HG02870 (cell line): Measurements from ENCODE around the gene XXYLT1.
"Not testable (repeated sequence)": the region's sequence is repeated elsewhere in the genome, so short reads cannot be mapped to it uniquely, and the experiment has no call there.

Experiments
- ATAC-seq: cut with Tn5 transposase; IDR thresholded peaks from one replicate; pipeline ENCODE4 v1.9.1; 2021; ENCODE audit warnings: mild to moderate bottlenecking, moderate library complexity; ENCODE audit not compliant: unreplicated experiment

The XXYLT1 gene

GRCh38 chr3:195117978-195118581 is 152.9 kb downstream of the XXYLT1 start:
- ATAC-seq, result no peak

- ATAC-seq, result no peak
These were observed 154.4 kb downstream of the XXYLT1 start for GRCh38 chr3:195116407-195117185.

- ATAC-seq, result no peak
These were observed 155.2 kb downstream of the XXYLT1 start for GRCh38 chr3:195115600-195116406.

GRCh38 chr3:195114786-195115599 is 156.0 kb downstream of the XXYLT1 start:
- no peak for ATAC-seq

- ATAC-seq, result no peak
These were observed 157.2 kb downstream of the XXYLT1 start for GRCh38 chr3:195113536-195114425.

- no peak for ATAC-seq
These were observed 157.9 kb downstream of the XXYLT1 start for GRCh38 chr3:195113048-195113447.

- ATAC-seq, result no peak
These were observed 158.6 kb downstream of the XXYLT1 start for GRCh38 chr3:195112361-195112791.

GRCh38 chr3:195111766-195112165 is 159.2 kb downstream of the XXYLT1 start:
- ATAC-seq, result no peak

GRCh38 chr3:195111319-195111705 is 159.6 kb downstream of the XXYLT1 start:
- no peak for ATAC-seq

- ATAC-seq, result no peak
These were observed 160.2 kb downstream of the XXYLT1 start for GRCh38 chr3:195110647-195111318.

- ATAC-seq, result no peak
These were observed 161.8 kb downstream of the XXYLT1 start for GRCh38 chr3:195109098-195109657.

- no peak for ATAC-seq
These were observed 163.4 kb downstream of the XXYLT1 start for GRCh38 chr3:195107593-195107992.

- ATAC-seq, result not testable (repeated sequence)
These were observed 163.9 kb downstream of the XXYLT1 start for GRCh38 chr3:195107031-195107430.

- ATAC-seq, result no peak
These were observed 164.5 kb downstream of the XXYLT1 start for GRCh38 chr3:195106418-195106906.

GRCh38 chr3:195105841-195106417 is 165.0 kb downstream of the XXYLT1 start:
- no peak for ATAC-seq

- no peak for ATAC-seq
These were observed 165.6 kb downstream of the XXYLT1 start for GRCh38 chr3:195105389-195105788.

- no peak for ATAC-seq
These were observed 166.6 kb downstream of the XXYLT1 start for GRCh38 chr3:195104340-195104739.

- ATAC-seq, result no peak
These were observed 167.3 kb downstream of the XXYLT1 start for GRCh38 chr3:195103623-195104022.
